Sciatic nerve (tissue), 1 donor: ENCODE measurements around the gene CCL21. TPM values are rescaled to one million over a fixed set of nuclear protein-coding genes. Genes with fewer than 3 reads are reported as not detected.

Experiments used
- total RNA-seq: library from RNA; stranded (reverse); fragmentation: NEBNext Ultra II Directional; extraction: Animal tissue kit (Norgen Biotek cat#: 25700); gene quantifications from one replicate; pipeline ENCODE4 v1.2.1, GENCODE V29; 2021
- donor health status: DM: no; HTN: no; CAD: no.

The CCL21 gene
- total RNA-seq, 1 donor from 2014 or later: not detected

Other genes with a start within 250 kb of the CCL21 start
- 23.5 TPM for gene ENHO, start 187.1 kb downstream of the CCL21 start, total RNA-seq
- gene CNTFR, start 120.4 kb downstream of the CCL21 start, total RNA-seq: 23.2 TPM
- 17.0 TPM for gene RPP25L, start 98.0 kb downstream of the CCL21 start, total RNA-seq
- 67.6 TPM for gene DCTN3, start 89.6 kb downstream of the CCL21 start, total RNA-seq
- gene ARID3C, start 81.1 kb downstream of the CCL21 start, total RNA-seq: 1.2 TPM
- gene SIGMAR1, start 72.3 kb downstream of the CCL21 start, total RNA-seq: 43.6 TPM
- gene GALT, start 63.5 kb downstream of the CCL21 start, total RNA-seq: 48.9 TPM
- gene IL11RA, start 58.0 kb downstream of the CCL21 start, total RNA-seq: 31.3 TPM
- not detected for gene CCL27, start 47.5 kb downstream of the CCL21 start, total RNA-seq
- 1.3 TPM for gene CCL19, start 18.9 kb downstream of the CCL21 start, total RNA-seq
- gene PHF24, start 248.1 kb upstream of the CCL21 start, total RNA-seq: 0.45 TPM